Measurements from ENCODE around the gene GGCT.
A peak's percentile ranks its signal among the peaks of the same experiment; 100 is the strongest.

GGCT gene

DNA sequence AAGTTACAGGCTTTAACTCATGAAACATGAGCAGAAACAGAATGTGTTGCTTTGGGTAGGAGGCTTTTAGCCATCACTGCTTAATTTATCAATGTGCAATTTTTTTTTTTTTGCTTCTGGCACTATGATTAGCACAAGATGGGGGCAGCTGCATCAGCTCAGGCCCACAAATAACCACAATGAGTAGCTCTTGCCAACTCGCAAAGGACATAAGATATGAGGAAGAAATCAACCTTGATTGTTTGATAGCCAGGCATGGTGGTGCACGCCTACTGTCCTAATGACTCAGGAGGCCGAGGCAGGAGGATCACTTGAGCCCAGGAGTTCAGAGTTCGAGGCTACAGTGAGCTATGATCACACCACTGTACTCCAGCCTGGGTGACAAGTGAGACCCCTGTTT is 38.4 kb downstream of the GGCT start:
- Mint-ChIP-seq H3K27me3 (no peaks in the 10 kb centered on the region), H3K36me3 (peaks cover 2% of the 10 kb centered on the region), H3K27ac (no peak overlapping the region), H3K4me1 (ENCODE audit: low read depth) (peaks cover 45% of the 10 kb centered on the region), H3K4me3 (no peak overlapping the region), H3K9me3 (ENCODE audit: low read depth) (no peaks in the 10 kb centered on the region)

DNA sequence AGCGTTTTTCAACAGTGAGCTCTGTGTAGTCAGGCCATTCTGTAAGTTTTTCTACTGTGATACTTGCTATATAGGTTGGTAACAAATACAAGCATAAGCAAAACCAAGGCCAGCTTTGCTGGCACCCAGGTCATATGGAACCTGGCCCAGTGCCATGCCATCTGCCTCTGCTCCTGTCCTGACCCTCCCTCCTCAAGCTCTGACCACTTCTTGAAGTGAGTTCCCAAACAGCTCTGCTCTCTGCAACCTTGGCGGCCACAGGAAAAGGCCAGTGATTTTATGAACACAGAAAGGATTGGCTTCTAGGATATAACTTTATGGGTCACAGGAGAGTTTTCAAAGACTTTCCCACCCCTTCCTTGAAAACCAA is 38.8 kb downstream of the GGCT start:
- H3K27ac Mint-ChIP-seq = no peak overlapping the region
- peaks cover 40% of the 10 kb centered on the region for H3K4me1 Mint-ChIP-seq (ENCODE audit: low read depth)
- no peaks in the 10 kb centered on the region for H3K9me3 Mint-ChIP-seq (ENCODE audit: low read depth)
- peaks cover 2% of the 10 kb centered on the region for H3K36me3 Mint-ChIP-seq
- no peaks in the 10 kb centered on the region for H3K27me3 Mint-ChIP-seq
- H3K4me3 Mint-ChIP-seq = no peak overlapping the region

DNA sequence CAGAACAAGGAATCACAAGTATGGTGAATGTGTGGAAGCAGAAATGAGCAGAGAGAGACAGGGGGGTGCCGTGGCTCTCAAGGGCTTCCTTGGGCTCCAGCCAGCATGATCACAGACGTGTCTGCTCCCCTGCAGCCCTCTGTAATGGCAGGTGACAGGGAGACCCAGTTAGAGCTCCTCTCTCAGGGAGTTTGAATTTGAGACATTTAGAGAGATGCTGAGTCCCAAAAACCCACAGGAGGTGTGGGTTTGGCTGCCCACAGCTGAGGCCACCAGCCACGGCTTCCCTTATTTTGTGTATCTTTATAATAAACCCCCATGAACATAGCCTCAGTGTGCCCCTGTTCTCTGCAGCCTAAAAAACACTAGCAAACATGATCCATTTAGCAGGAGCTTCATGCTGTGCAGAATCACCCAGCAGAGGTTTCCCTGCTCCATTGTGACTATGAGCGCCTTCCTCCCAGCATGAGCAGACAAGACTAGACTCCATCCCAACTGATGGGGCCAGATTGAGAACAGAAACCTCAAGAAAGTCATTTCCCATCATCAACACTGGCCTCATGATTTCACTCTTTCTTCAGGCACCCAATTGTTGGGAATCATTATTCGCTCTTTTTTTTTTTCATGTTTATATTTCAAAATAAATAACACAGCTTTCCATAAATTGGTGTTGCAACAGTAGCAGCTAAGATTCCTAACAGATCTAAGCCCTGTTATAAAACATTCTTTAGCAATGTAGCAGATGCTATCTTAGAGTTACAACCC is 39.4 kb downstream of the GGCT start:
- peaks cover 34% of the 10 kb centered on the region for H3K4me1 Mint-ChIP-seq (ENCODE audit: low read depth)
- no peak overlapping the region for H3K27ac Mint-ChIP-seq
- no peaks in the 10 kb centered on the region for H3K27me3 Mint-ChIP-seq
- H3K36me3 Mint-ChIP-seq = peaks cover 2% of the 10 kb centered on the region
- H3K9me3 Mint-ChIP-seq (ENCODE audit: low read depth) = no peaks in the 10 kb centered on the region
- no peak overlapping the region for H3K4me3 Mint-ChIP-seq

DNA sequence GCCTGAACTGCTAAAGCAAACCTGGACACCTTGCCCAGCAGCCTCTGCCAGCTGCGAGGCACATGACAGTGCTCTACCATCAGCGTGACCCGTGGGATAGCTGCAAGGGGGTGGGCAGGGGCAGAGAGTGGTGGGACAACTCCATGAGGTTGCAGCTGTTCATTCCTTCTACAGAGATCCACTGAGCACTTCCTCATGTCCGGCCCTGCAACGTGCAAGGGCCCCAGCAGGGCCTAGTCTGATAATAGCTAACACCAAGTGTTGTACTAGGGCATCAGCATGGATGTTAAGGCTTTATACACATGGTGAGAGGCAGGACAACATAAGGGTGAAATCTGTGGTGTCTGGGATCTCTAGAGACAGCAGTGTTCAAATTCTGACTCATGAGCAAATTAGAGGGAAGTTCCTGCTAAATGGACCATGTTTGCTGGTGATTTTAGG is 40.4 kb downstream of the GGCT start:
- no peaks in the 10 kb centered on the region for H3K9me3 Mint-ChIP-seq (ENCODE audit: low read depth)
- H3K36me3 Mint-ChIP-seq = peaks cover 3% of the 10 kb centered on the region
- H3K4me1 Mint-ChIP-seq (ENCODE audit: low read depth) = peaks cover 27% of the 10 kb centered on the region
- no peak overlapping the region for H3K4me3 Mint-ChIP-seq
- H3K27ac Mint-ChIP-seq = no peak overlapping the region
- no peaks in the 10 kb centered on the region for H3K27me3 Mint-ChIP-seq

DNA sequence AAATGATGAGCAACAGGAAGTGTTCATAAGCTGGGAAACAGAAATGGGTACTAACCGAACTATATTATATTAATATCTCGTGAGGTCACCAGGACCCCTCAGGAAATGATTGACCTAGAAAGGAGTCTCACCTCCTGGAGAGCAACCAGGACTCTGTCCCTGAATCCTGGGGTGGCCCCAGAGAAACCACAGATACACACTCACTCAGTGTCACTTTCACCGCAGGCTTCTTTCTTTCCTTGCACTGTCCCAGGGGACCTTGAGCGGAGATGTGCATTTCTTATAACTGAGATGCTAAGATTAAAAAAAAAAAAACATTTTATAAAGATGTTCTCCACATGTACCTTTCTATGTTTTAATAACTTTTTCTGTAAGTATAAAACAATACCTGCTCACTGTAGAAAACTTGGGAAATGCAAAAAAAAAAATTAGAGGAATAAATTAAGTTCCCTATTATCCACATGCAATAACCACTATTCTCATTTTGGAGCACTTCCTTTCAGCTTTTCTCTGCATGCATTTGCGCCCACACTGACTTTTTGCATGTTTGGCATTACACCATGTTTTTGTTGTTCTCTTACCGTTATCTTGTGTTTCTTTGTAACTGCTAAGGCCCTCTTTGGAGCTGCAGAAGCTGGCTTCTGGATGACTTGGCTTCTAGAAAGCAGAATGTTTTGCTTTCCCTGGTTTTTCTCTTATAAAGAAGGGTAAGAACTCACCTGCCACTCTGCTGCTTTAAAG is 41.1 kb downstream of the GGCT start:
- Mint-ChIP-seq H3K4me3 (no peak overlapping the region), H3K36me3 (peaks cover 3% of the 10 kb centered on the region), H3K27ac (no peak overlapping the region), H3K9me3 (ENCODE audit: low read depth) (no peaks in the 10 kb centered on the region), H3K27me3 (no peaks in the 10 kb centered on the region), H3K4me1 (ENCODE audit: low read depth) (peaks cover 20% of the 10 kb centered on the region)

DNA sequence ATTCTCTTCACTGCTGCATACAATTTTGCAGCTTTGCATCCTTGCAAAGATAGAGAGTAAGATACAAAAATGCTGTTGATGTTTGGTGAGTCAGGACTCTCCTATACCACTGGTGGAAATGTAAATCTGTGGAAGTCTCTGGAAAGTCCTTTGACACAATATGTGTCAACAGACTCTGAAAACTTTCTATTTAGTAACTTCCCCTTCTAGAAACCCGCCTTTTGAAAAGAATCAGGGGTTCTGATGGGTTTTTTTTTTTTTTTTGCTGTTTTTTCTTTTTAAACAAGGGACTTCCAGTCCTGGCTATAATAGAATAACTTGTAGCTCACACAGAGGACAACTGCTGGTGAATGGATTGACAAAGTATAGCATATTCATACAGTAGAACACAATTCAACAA is 42.5 kb downstream of the GGCT start:
- H3K4me1 Mint-ChIP-seq (ENCODE audit: low read depth) = peaks cover 9% of the 10 kb centered on the region
- no peaks in the 10 kb centered on the region for H3K9me3 Mint-ChIP-seq (ENCODE audit: low read depth)
- H3K27ac Mint-ChIP-seq = no peak overlapping the region
- H3K4me3 Mint-ChIP-seq = no peak overlapping the region
- H3K27me3 Mint-ChIP-seq = no peaks in the 10 kb centered on the region
- peaks cover 3% of the 10 kb centered on the region for H3K36me3 Mint-ChIP-seq

DNA sequence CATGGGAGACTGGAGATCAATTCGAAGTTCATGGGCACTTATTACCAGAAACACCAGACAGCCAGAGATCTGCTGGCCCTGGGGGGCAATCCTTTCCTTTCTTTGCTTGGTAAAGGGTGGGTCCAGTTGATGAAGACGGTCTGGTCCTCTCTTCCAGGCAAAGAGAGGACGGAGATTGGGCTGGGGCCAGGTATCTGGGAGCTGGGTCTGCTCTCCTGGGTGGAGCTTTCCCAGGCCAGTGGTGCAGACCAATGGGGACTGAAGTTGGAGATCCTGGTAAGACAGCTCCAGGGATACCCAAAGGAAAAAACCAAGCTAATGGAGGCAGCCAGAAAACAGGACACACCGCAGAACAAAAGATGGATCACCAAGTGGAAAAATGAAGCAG is 44.4 kb downstream of the GGCT start:
- no peaks in the 10 kb centered on the region for H3K4me1 Mint-ChIP-seq (ENCODE audit: low read depth)
- no peak overlapping the region for H3K4me3 Mint-ChIP-seq
- no peaks in the 10 kb centered on the region for H3K27me3 Mint-ChIP-seq
- H3K27ac Mint-ChIP-seq = no peak overlapping the region
- H3K36me3 Mint-ChIP-seq = peaks cover 3% of the 10 kb centered on the region
- H3K9me3 Mint-ChIP-seq (ENCODE audit: low read depth) = no peaks in the 10 kb centered on the region

DNA sequence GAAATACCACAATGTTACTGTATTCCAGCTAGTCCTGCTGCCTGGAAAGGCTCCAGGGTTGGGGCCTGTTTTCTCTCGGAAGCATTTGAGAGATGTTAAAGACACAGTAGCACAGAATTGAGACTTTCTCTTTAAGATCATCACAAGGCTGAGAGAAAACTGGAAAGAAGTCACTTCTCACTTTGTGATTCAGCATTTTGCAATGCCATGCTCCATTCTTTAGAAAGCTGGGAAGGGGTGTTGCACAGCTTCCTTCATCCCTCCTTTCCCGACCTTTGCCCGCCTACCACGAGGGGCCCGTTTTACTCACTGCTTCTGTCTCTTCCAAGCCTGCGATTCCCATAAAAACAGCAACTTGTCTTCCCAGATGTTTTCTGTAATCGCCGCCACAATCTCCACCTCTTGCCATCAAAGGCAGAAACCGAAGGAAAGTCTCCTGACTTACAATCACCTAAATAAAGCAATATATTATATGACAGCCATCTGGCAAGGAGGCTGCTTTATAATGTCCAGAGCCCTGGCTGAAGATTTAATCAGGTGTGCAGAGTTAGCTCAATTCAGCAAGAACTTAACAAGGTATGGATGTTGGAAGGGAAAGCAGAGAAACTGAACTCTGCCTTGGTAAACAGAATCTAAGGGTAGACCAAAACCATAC is 44.9 kb downstream of the GGCT start:
- no peaks in the 10 kb centered on the region for H3K9me3 Mint-ChIP-seq (ENCODE audit: low read depth)
- peaks cover 3% of the 10 kb centered on the region for H3K36me3 Mint-ChIP-seq
- no peak overlapping the region for H3K4me3 Mint-ChIP-seq
- H3K27me3 Mint-ChIP-seq = no peaks in the 10 kb centered on the region
- H3K4me1 Mint-ChIP-seq (ENCODE audit: low read depth) = no peaks in the 10 kb centered on the region
- peak overlapping the region; percentile 1 for H3K27ac Mint-ChIP-seq

DNA sequence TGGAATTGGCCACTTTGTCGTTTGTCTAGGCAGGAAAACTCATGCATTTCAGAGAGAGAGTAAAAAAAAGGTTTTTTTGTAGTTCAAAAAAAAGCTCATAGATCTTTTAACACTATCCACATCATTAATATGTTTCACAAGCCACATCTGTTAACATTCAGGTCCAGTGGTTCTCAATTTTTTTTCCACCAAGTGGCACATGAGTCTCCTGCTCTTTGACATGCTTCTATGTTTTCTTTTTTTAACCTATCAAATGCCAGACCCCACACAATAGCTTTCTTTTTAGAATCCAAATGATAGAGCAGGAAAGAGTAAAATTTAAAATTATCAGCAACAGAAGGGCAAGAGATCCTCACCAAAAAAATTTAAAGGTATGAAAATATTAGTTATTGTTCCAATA is 46.3 kb downstream of the GGCT start:
- Mint-ChIP-seq H3K36me3 (peaks cover 3% of the 10 kb centered on the region), H3K27me3 (no peaks in the 10 kb centered on the region), H3K4me3 (no peak overlapping the region), H3K27ac (no peak overlapping the region), H3K4me1 (ENCODE audit: low read depth) (no peaks in the 10 kb centered on the region), H3K9me3 (ENCODE audit: low read depth) (no peaks in the 10 kb centered on the region)

DNA sequence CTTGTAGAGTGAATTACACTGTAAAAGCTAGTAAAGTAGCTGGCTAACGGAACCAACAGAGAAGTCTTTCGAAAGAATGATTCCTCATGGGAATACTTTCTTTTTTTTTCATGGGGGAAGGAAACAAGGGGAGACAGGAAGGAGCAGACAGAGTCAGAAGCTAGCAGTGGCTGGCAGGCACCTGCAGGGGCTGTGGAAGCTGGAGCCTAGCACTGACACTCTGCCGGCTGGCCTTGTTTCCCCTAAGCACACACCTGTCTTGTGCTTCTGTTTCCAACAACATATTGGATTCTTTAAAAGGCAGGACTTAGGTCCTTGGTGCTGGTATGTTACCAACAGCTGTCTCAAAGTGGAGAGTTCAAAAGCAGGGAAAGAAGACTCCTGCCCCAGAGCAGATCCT is 50.7 kb downstream of the GGCT start:
- no peaks in the 10 kb centered on the region for H3K4me1 Mint-ChIP-seq (ENCODE audit: low read depth)
- no peaks in the 10 kb centered on the region for H3K36me3 Mint-ChIP-seq
- H3K9me3 Mint-ChIP-seq (ENCODE audit: low read depth) = no peaks in the 10 kb centered on the region
- H3K27me3 Mint-ChIP-seq = no peaks in the 10 kb centered on the region
- no peak overlapping the region for H3K4me3 Mint-ChIP-seq
- H3K27ac Mint-ChIP-seq = no peak overlapping the region

DNA sequence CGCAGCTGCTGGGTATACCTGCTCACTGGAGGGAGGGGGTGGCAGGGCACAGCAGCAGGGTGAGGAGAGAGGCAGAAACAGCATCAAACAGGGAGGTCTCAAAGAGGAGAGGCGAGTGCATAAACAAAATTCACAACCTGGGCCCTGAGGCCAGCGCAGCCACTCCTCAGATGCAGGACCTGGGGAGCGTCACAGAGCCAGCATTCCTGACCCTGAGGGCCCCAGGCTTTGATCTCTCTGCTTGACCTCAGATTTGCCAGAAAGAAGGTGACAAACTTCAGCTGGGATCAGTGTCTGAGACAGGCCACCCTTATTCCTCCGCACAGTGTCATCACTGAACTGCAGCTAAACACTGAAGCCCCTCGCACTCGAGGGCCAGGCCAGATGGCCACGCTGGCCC is 51.6 kb downstream of the GGCT start:
- no peaks in the 10 kb centered on the region for H3K9me3 Mint-ChIP-seq (ENCODE audit: low read depth)
- no peaks in the 10 kb centered on the region for H3K4me1 Mint-ChIP-seq (ENCODE audit: low read depth)
- no peak overlapping the region for H3K27ac Mint-ChIP-seq
- H3K27me3 Mint-ChIP-seq = no peaks in the 10 kb centered on the region
- no peaks in the 10 kb centered on the region for H3K36me3 Mint-ChIP-seq
- no peak overlapping the region for H3K4me3 Mint-ChIP-seq

DNA sequence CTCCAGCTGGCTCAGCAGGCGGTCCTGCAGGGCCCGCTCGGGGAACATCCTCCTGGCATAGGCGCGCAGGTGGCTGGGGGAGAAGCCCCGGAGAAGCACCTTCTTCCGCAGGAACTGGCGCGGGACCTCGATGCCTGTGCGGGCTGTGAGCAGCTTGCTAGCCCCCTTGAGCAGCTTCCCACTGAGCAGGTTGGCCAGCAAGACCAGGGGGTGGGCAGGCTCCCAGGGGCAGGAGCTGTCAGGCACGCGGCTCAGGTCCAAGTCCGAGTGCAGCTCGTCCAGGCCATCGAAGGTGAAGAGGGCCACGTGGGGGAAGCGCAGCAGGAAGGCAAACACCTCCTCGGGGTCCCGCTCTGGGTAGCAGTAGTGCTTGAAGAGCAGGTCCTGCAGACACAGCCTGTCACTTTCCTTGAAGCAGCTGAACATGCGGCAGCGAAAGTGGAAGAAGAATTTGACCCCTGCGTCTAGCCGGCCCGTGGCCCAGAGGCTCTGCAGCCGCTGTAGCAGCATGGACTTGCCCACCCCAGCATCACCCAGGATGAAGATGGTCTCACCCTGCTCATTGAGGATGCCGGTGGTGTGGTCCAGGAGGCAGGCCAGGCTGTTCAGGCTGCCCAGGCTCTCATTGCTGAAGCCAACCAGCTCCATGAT is 52.2 kb downstream of the GGCT start:
- Mint-ChIP-seq H3K4me1 (ENCODE audit: low read depth) (no peaks in the 10 kb centered on the region), H3K9me3 (ENCODE audit: low read depth) (no peaks in the 10 kb centered on the region), H3K27ac (no peak overlapping the region), H3K27me3 (no peaks in the 10 kb centered on the region), H3K4me3 (no peak overlapping the region), H3K36me3 (no peaks in the 10 kb centered on the region)

DNA sequence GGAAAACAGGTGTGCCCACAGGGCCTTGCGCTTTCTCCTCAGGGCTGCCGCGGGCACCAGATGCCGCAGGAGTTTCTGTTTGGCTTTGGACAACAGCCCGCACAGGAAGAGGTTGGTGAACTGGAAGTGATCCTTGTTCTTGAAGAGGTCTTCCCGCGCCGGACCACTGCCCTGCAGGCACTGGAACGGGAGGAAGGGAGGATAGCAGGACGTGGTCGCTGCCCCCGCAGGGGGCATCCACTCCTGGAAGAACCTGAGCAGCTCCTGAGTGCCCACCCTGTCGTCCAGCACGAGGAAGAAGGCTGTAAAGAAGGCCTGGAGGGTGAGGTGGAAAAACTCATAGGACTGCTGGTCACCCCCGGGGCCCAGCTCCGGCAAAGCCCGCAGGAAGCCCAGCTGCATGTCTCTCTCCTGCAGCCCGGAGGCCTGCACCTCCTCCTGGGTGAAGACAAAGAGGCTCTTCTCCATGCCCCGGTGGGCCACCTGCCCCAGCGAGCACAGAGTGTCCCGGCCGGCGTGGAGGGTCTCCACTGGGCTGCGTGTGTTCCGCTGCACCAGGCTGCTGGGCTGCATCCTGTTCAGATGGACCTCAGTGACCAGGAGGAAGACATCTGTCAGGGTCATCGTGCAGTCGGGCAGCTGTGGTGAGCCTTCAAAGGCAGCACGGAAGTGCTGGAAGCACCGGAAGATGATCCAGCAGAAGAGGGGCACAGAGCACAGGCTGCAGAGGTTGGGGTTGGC is 52.9 kb downstream of the GGCT start:
- Mint-ChIP-seq H3K9me3 (ENCODE audit: low read depth) (no peaks in the 10 kb centered on the region), H3K27me3 (no peaks in the 10 kb centered on the region), H3K36me3 (no peaks in the 10 kb centered on the region), H3K4me1 (ENCODE audit: low read depth) (no peaks in the 10 kb centered on the region), H3K27ac (no peak overlapping the region), H3K4me3 (no peak overlapping the region)

DNA sequence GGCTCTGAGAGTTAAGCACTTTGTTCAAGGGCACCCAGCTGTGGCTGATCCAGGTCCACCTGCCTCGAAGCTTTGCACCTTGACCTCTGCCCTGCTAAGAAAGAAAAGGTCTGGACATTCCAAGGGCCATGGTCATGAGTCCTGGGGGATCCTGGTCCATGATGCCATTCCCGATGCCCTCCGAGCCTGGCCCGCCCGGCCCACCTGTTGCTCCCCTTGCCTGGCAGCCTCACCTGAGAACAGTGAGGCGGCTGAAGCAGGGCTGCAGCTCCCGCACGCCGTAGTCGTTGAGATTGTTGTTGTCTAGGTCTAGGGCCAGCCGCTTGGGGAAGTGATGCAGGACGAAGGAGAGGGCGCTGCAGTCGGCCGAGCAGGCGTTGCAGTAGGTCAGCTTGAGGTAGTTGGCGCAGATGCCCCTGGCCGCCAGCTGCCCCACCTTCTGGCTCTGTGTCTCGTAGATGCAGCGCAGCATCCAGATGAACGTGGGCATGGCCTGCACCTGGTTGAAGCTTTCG is 53.6 kb downstream of the GGCT start:
- Mint-ChIP-seq H3K4me3 (no peak overlapping the region), H3K27ac (no peak overlapping the region), H3K4me1 (ENCODE audit: low read depth) (peaks cover 2% of the 10 kb centered on the region), H3K9me3 (ENCODE audit: low read depth) (no peaks in the 10 kb centered on the region), H3K27me3 (no peaks in the 10 kb centered on the region), H3K36me3 (peaks cover 1% of the 10 kb centered on the region)

All from activated naive CD8-positive, alpha-beta T cell (primary cell).